HL-60 (cell line): ENCODE measurements around the gene CFAP100.

Experiments
- DNase-seq, 2 experiments: peaks; one replicate each; pipeline ENCODE4 v3.0.0-alpha.2; 2010 to 2020; ENCODE audit warnings: low read depth in 1 of 2, low spot score in 1 of 2
- H3K27ac ChIP-seq: fragments of 250-450 bp; sonication (Bioruptor Pico); replicated peaks from 2 replicates; pipeline ENCODE4 v1.5.1; 2020; ENCODE audit warnings: mild to moderate bottlenecking, moderate library complexity
- H3K27me3 ChIP-seq: fragments of 250-450 bp; sonication (Bioruptor Pico); 2 replicates; pipeline ENCODE4 v1.5.1; 2021; ENCODE audit warnings: mild to moderate bottlenecking, moderate library complexity; ENCODE audit not compliant: insufficient read depth, poor library complexity, severe bottlenecking
- H3K4me3 ChIP-seq: replicated peaks from 2 replicates; pipeline ENCODE4 v1.5.1; 2011; ENCODE audit warnings: mild to moderate bottlenecking, control low read depth, low read length; ENCODE audit not compliant: insufficient read depth
- CTCF ChIP-seq: IDR thresholded peaks from one replicate; pipeline ENCODE4 v1.5.1; 2011; ENCODE audit warnings: low read length, control low read depth, inconsistent platforms; ENCODE audit not compliant: insufficient read depth
- GABPA ChIP-seq: IDR thresholded peaks from 2 replicates; pipeline ENCODE4 v1.6.1; 2012; ENCODE audit warnings: low read depth
- POLR2AphosphoS5 ChIP-seq: IDR thresholded peaks from 2 replicates; pipeline ENCODE4 v1.6.1; 2012; ENCODE audit warnings: low read depth
- REST ChIP-seq: IDR thresholded peaks from 2 replicates; pipeline ENCODE4 v1.6.1; 2012; ENCODE audit warnings: low read depth; ENCODE audit not compliant: insufficient replicate concordance
- SPI1 ChIP-seq: IDR thresholded peaks from 2 replicates; pipeline ENCODE4 v1.6.1; 2012; ENCODE audit warnings: low read depth, mild to moderate bottlenecking, borderline replicate concordance

CFAP100 gene

GRCh38 chr3:126399756-126400155 is 5.0 kb downstream of the CFAP100 start:
- no peak overlapping the region for H3K27ac ChIP-seq
- no peak for DNase-seq
- no peaks in the 10 kb centered on the region for H3K27me3 ChIP-seq
- no peak overlapping the region for H3K4me3 ChIP-seq
- TF ChIP-seq CTCF (no peak), SPI1 (no peak)

- DNase-seq: no peak
- Histone ChIP-seq H3K27me3 (no peaks in the 10 kb centered on the region), H3K27ac (no peak overlapping the region), H3K4me3 (no peak overlapping the region)
- TF ChIP-seq POLR2AphosphoS5 (no peak), GABPA (no peak), REST (no peak), SPI1 (no peak), CTCF (no peak)
These were observed 7.0 kb downstream of the CFAP100 start for GRCh38 chr3:126401611-126402160.

GRCh38 chr3:126402178-126402577 is 7.5 kb downstream of the CFAP100 start:
- Histone ChIP-seq H3K27me3 (no peaks in the 10 kb centered on the region), H3K4me3 (no peak overlapping the region), H3K27ac (no peak overlapping the region)
- TF ChIP-seq REST: no peak
- no peak for TF ChIP-seq CTCF
- TF ChIP-seq POLR2AphosphoS5: no peak
- no peak for DNase-seq

GRCh38 chr3:126402666-126403302 is 8.1 kb downstream of the CFAP100 start:
- Histone ChIP-seq H3K27me3 (no peaks in the 10 kb centered on the region), H3K4me3 (no peak overlapping the region), H3K27ac (no peak overlapping the region)
- no peak for DNase-seq
- no peak for TF ChIP-seq SPI1
- no peak for TF ChIP-seq GABPA
- TF ChIP-seq CTCF: no peak
- no peak for TF ChIP-seq POLR2AphosphoS5
- TF ChIP-seq REST: no peak
